Measurements from ENCODE around the gene MPND. TPM values are rescaled to one million over a fixed set of nuclear protein-coding genes. Genes with fewer than 3 reads are reported as not detected.

MPND gene
- total RNA-seq, 1 donor from 2014 or later: 25.2 TPM

- intact Hi-C loops (cut with micrococcal nuclease): no loop called here
- Mint-ChIP-seq H3K36me3 (ENCODE audit: low read depth) (peaks cover 50% of the 10 kb centered on the region), H3K9me3 (no peaks in the 10 kb centered on the region), H3K27ac (no peak overlapping the region), H3K4me3 (no peak overlapping the region), H3K27me3 (no peaks in the 10 kb centered on the region), H3K4me1 (peaks cover 34% of the 10 kb centered on the region)
- no peak for TF ChIP-seq CTCF (IDR thresholded peaks at IDR 0.05)
- no peak for DNase-seq
- ATAC-seq (ENCODE audit: low read depth): no peak
- ChIA-PET POLR2A (interaction anchor here (0.5 to 0.6 kb wide), 2 partner anchors 36 to 1405 kb away, joined by 3 to 8 read pairs; no protein-coding TSS in a partner anchor), CTCF (interaction anchor here (0.6 to 1.0 kb wide), 2 partner anchors 10 to 396 kb away, joined by 3 to 5 read pairs; partner anchors contain the start of gene SH3GL1)
Observed at GRCh38 chr19:4390567-4391305, 47.4 kb downstream of the MPND start.

GRCh38 chr19:4391306-4391693 is 47.9 kb downstream of the MPND start:
- TF ChIP-seq CTCF (IDR thresholded peaks at IDR 0.05): no peak
- no peaks in the 10 kb centered on the region for H3K9me3 Mint-ChIP-seq
- H3K27ac Mint-ChIP-seq: no peak overlapping the region
- no peaks in the 10 kb centered on the region for H3K27me3 Mint-ChIP-seq
- peaks cover 34% of the 10 kb centered on the region for H3K4me1 Mint-ChIP-seq
- ChIA-PET POLR2A (interaction anchor here (0.5 kb wide), 1 partner anchor 35 kb away, joined by 3 read pairs; no protein-coding TSS in a partner anchor), CTCF (no interaction called here)
- peaks cover 49% of the 10 kb centered on the region for H3K36me3 Mint-ChIP-seq (ENCODE audit: low read depth)
- no peak overlapping the region for H3K4me3 Mint-ChIP-seq
- DNase-seq: no peak
- intact Hi-C loops (cut with micrococcal nuclease): no loop called here
- no peak for ATAC-seq (ENCODE audit: low read depth)

- H3K9me3 Mint-ChIP-seq: no peaks in the 10 kb centered on the region
- ATAC-seq (ENCODE audit: low read depth) (no peak), DNase-seq (no peak)
- H3K27ac Mint-ChIP-seq: no peak overlapping the region
- no peaks in the 10 kb centered on the region for H3K27me3 Mint-ChIP-seq
- ChIA-PET CTCF (interaction anchor here (2.2 kb wide), 1 partner anchor 16 kb away, joined by 6 read pairs; no protein-coding TSS in a partner anchor), POLR2A (interaction anchor here (0.5 kb wide), 1 partner anchor 35 kb away, joined by 3 read pairs; no protein-coding TSS in a partner anchor)
- peaks cover 53% of the 10 kb centered on the region for H3K36me3 Mint-ChIP-seq (ENCODE audit: low read depth)
- no peak for TF ChIP-seq CTCF (IDR thresholded peaks at IDR 0.05)
- H3K4me1 Mint-ChIP-seq: peaks cover 36% of the 10 kb centered on the region
- intact Hi-C loops (cut with micrococcal nuclease): no loop called here
- no peak overlapping the region for H3K4me3 Mint-ChIP-seq
Observed at GRCh38 chr19:4391701-4392483, 48.5 kb downstream of the MPND start.

- intact Hi-C loops (cut with micrococcal nuclease): no loop called here
Observed at GRCh38 chr19:4393947-4394590, 50.7 kb downstream of the MPND start.

More at GRCh38 chr19:4393947-4394590, 50.7 kb downstream of the MPND start:
- Mint-ChIP-seq H3K9me3 (no peaks in the 10 kb centered on the region), H3K4me3 (no peak overlapping the region), H3K27me3 (no peaks in the 10 kb centered on the region), H3K27ac (no peak overlapping the region), H3K36me3 (ENCODE audit: low read depth) (peaks cover 45% of the 10 kb centered on the region), H3K4me1 (peaks cover 50% of the 10 kb centered on the region)
- DNase-seq (no peak), ATAC-seq (ENCODE audit: low read depth) (no peak)
- TF ChIP-seq CTCF (IDR thresholded peaks at IDR 0.05): no peak
- ChIA-PET CTCF (interaction anchor here (0.7 to 2.2 kb wide), 5 partner anchors 8 to 42 kb away, joined by 3 to 7 read pairs (median 5); partner anchors contain the start of gene CHAF1A), POLR2A (interaction anchor here (0.6 kb wide), 1 partner anchor 16 kb away, joined by 4 read pairs; no protein-coding TSS in a partner anchor)

Measured in activated B cell treated with CpG ODN at 0.5 μM for 24 hours (primary cell).